MM.1S (cell line): ENCODE results near the gene TMEM273.

Experiments
- CTCF ChIP-seq: fragments of 300-600 bp; sonication (generic); IDR thresholded peaks from 2 replicates; pipeline ENCODE4 v1.5.1; 2016; ENCODE audit warnings: antibody characterized with exemption, low read length, mixed read lengths
- EZH2 ChIP-seq: fragments of 300-600 bp; sonication (generic); optimal IDR thresholded peaks from 2 replicates; pipeline ENCODE3; 2017; ENCODE audit warnings: low read depth, mild to moderate bottlenecking, antibody characterized with exemption, low read length, mixed read lengths
- EZH2phosphoT487 ChIP-seq: fragments of 300-600 bp; sonication (generic); IDR thresholded peaks from 2 replicates; pipeline ENCODE4 v1.6.1; 2018; ENCODE audit warnings: antibody characterized with exemption, low read length

- TF ChIP-seq CTCF (no peak), EZH2 (no peak), EZH2phosphoT487 (no peak)
Observed at GRCh38 chr10:49133706-49134248, 54.4 kb downstream of the TMEM273 start, which contains the start of gene FAM170B.
